ENCODE measurements around the gene COQ7.

COQ7 gene

GRCh38 chr16:19106625-19107020 is 39.2 kb downstream of the COQ7 start:
- peak overlapping the region; percentile 73; the same call in 1 of the 2 replicates for H3K27ac ChIP-seq
- TF ChIP-seq CTCF (conservative IDR thresholded peaks at IDR 0.05; ENCODE audit: low read depth): no peak
- ChIA-PET CTCF (no interaction called here), POLR2A (ENCODE audit: low non-redundant PET) (no interaction called here)
- no peak for DNase-seq (ENCODE audit: low spot score)

GRCh38 chr16:19108409-19109287 is 41.2 kb downstream of the COQ7 start:
- ChIA-PET POLR2A (ENCODE audit: low non-redundant PET) (interaction anchor here (0.5 kb wide), 1 partner anchor 430 kb away, joined by 3 read pairs; no protein-coding TSS in a partner anchor), CTCF (interaction anchor here (0.6 to 1.1 kb wide), 3 partner anchors 11 to 402 kb away, joined by 3 to 4 read pairs (median 3); no protein-coding TSS in a partner anchor)
- DNase-seq (ENCODE audit: low spot score): no peak
- TF ChIP-seq CTCF (conservative IDR thresholded peaks at IDR 0.05; ENCODE audit: low read depth): no peak
- peak overlapping the region; percentile 73 for H3K27ac ChIP-seq

GRCh38 chr16:19109288-19109664 is 41.9 kb downstream of the COQ7 start:
- peak overlapping the region; percentile 6; the same call in 1 of the 2 replicates for H3K27ac ChIP-seq
- ChIA-PET POLR2A (ENCODE audit: low non-redundant PET) (interaction anchor here (0.5 kb wide), 1 partner anchor 430 kb away, joined by 3 read pairs; no protein-coding TSS in a partner anchor), CTCF (interaction anchor here (0.7 to 1.1 kb wide), 3 partner anchors 10 to 97 kb away, joined by 3 to 5 read pairs (median 3); no protein-coding TSS in a partner anchor)
- DNase-seq (ENCODE audit: low spot score): no peak
- no peak for TF ChIP-seq CTCF (conservative IDR thresholded peaks at IDR 0.05; ENCODE audit: low read depth)

- POLR2A ChIA-PET (ENCODE audit: low non-redundant PET): no interaction called here
- CTCF ChIA-PET: interaction anchor here (1.0 kb wide), 1 partner anchor 25 kb away, joined by 4 read pairs; no protein-coding TSS in a partner anchor
- H3K27ac ChIP-seq: no peak overlapping the region
These were observed 43.3 kb downstream of the COQ7 start for GRCh38 chr16:19110537-19111360.

GRCh38 chr16:19112099-19112407 is 44.6 kb downstream of the COQ7 start:
- no peak overlapping the region for H3K27ac ChIP-seq
- ChIA-PET CTCF (interaction anchor here (0.7 to 1.3 kb wide), 2 partner anchors 23 to 26 kb away, joined by 3 to 4 read pairs; no protein-coding TSS in a partner anchor), POLR2A (ENCODE audit: low non-redundant PET) (interaction anchor here (0.6 kb wide), 2 partner anchors 11 to 72 kb away, joined by 3 to 6 read pairs; no protein-coding TSS in a partner anchor)
- no peak for DNase-seq (ENCODE audit: low spot score)
- TF ChIP-seq CTCF (conservative IDR thresholded peaks at IDR 0.05; ENCODE audit: low read depth): no peak

More at GRCh38 chr16:19110537-19111360, 43.3 kb downstream of the COQ7 start:
- DNase-seq (ENCODE audit: low spot score): no peak
- TF ChIP-seq CTCF (conservative IDR thresholded peaks at IDR 0.05; ENCODE audit: low read depth): no peak

Measured in RWPE1 (cell line).